Suprapubic skin (tissue), 4 donors: ENCODE data around the gene XXYLT1. TPM values are rescaled to one million over a fixed set of nuclear protein-coding genes. Genes with fewer than 3 reads are reported as not detected.

ENCODE experiments used
- DNase-seq, 2 donors: peaks; one replicate each; pipeline ENCODE4 v3.0.0-alpha.2; 2019; ENCODE audit warnings: low spot score in 2 of 2
- H3K27ac ChIP-seq: fragments of 200-600 bp; sonication (generic); one replicate; pipeline ENCODE4 v1.5.1; 2019
- H3K27me3 ChIP-seq: fragments of 200-600 bp; sonication (generic); one replicate; pipeline ENCODE4 v1.5.1; 2019
- H3K36me3 ChIP-seq: fragments of 200-600 bp; sonication (generic); one replicate; pipeline ENCODE4 v1.5.1; 2019
- H3K4me1 ChIP-seq: fragments of 200-600 bp; sonication (generic); one replicate; pipeline ENCODE4 v1.5.1; 2019
- H3K4me3 ChIP-seq: fragments of 200-600 bp; sonication (generic); one replicate; pipeline ENCODE4 v1.5.1; 2019; ENCODE audit warnings: mild to moderate bottlenecking
- H3K9me3 ChIP-seq: fragments of 200-600 bp; sonication (generic); one replicate; pipeline ENCODE4 v1.5.1; 2019
- EP300 ChIP-seq: sonication (generic); formaldehyde crosslinking; IDR thresholded peaks from one replicate; pipeline ENCODE4 v1.6.1; 2017; ENCODE audit warnings: antibody characterized with exemption
- POLR2A ChIP-seq, 2 donors: fragments of 450-650 bp; IDR thresholded peaks; one replicate each; pipeline ENCODE4 v1.6.1; 2017; ENCODE audit warnings: antibody characterized with exemption in 2 of 2, mild to moderate bottlenecking in 2 of 2, moderate library complexity in 2 of 2
- POLR2AphosphoS5 ChIP-seq, 3 donors: sonication (generic); formaldehyde crosslinking; IDR thresholded peaks; one replicate each; pipeline ENCODE4 v1.6.1; 2017; ENCODE audit warnings: antibody characterized with exemption in 3 of 3
- WGBS: methylation state at CpG from one replicate; pipeline ENCODE4 v1.1.5; 2018; 5-methylcytosine and 5-hydroxymethylcytosine counted together
- total RNA-seq, 4 donors: library from RNA; depleted of rRNA; stranded (reverse); fragments of >200 nt; gene quantifications; one replicate each; pipeline ENCODE4 v1.1.0, GENCODE V29; 2016
- TF ChIP-seq, protein P1 (sequence below), 2 donors: fragments of 200-600 bp in 1 of 2; fragments of 450-650 bp in 1 of 2; sonication (generic) in 1 of 2; IDR thresholded peaks; one replicate each; pipeline ENCODE4 v1.5.1; 2016 to 2019; ENCODE audit warnings: antibody characterized with exemption in 2 of 2, mild to moderate bottlenecking in 1 of 2, moderate library complexity in 1 of 2

XXYLT1 gene
- total RNA-seq, 4 donors from 2014 or later: 8.0 to 19.4 (median 13.2) TPM

DNA sequence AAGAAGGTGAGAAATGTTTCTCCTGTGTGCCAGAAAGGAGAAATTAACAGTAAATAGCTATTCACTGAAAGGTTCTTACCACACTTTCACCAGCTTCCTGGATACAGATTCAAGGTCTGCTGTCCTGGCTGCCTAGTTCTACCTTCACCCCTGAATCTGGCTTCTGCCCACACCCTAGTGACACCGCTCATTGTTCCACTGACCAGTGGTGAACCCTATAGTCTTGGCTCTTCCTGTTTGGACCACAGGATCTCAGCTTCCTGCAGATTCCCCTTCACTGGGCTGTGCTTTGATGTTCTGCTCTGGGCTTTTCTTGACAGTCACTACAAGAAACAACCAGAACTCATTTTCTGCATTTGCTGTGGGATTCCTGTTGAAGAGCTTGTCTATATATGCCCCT, 250.0 kb downstream of the XXYLT1 start:
- Histone ChIP-seq H3K27me3 (no peaks in the 10 kb centered on the region), H3K4me3 (no peak overlapping the region), H3K27ac (no peak overlapping the region), H3K9me3 (no peaks in the 10 kb centered on the region), H3K36me3 (no peaks in the 10 kb centered on the region), H3K4me1 (peaks cover 10% of the 10 kb centered on the region)
- DNase-seq: no peak
- 94% methylated on average over 1 of the region's 1 CpG for WGBS
- no peak for TF ChIP-seq EP300
- TF ChIP-seq, protein P1, sequence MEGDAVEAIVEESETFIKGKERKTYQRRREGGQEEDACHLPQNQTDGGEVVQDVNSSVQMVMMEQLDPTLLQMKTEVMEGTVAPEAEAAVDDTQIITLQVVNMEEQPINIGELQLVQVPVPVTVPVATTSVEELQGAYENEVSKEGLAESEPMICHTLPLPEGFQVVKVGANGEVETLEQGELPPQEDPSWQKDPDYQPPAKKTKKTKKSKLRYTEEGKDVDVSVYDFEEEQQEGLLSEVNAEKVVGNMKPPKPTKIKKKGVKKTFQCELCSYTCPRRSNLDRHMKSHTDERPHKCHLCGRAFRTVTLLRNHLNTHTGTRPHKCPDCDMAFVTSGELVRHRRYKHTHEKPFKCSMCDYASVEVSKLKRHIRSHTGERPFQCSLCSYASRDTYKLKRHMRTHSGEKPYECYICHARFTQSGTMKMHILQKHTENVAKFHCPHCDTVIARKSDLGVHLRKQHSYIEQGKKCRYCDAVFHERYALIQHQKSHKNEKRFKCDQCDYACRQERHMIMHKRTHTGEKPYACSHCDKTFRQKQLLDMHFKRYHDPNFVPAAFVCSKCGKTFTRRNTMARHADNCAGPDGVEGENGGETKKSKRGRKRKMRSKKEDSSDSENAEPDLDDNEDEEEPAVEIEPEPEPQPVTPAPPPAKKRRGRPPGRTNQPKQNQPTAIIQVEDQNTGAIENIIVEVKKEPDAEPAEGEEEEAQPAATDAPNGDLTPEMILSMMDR (IDR thresholded peaks at IDR 0.05): no peak
- TF ChIP-seq POLR2AphosphoS5 (IDR thresholded peaks at IDR 0.05): no peak
- no peak for TF ChIP-seq POLR2A (IDR thresholded peaks at IDR 0.05)

DNA sequence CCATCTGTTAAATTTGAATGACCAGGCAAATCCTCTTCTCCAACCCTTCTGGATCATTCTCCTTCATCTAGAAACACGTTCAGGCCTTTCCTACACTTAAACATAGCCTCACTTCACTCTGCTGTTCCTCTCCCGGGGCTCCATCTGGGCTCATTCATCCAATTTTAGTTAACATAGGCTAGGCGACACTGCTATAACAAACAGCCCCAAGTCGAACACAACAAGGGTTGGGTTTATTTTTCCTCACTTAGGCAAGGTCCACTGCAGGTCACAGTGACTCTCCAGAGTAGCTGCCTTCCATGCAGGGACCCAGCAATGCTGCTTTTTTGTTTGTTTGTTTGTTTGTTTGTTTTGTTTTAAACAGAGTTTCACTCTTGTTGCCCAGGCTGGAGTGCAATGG, 250.8 kb downstream of the XXYLT1 start:
- H3K27ac ChIP-seq: no peak overlapping the region
- H3K9me3 ChIP-seq: no peaks in the 10 kb centered on the region
- H3K4me3 ChIP-seq: no peak overlapping the region
- WGBS: 91% methylated on average over 4 of the region's 4 CpGs
- peaks cover 3% of the 10 kb centered on the region for H3K4me1 ChIP-seq
- H3K27me3 ChIP-seq: no peaks in the 10 kb centered on the region
- peak in 1 of 2 donors; percentile 8 for DNase-seq
- TF ChIP-seq POLR2A (IDR thresholded peaks at IDR 0.05) (no peak), EP300 (no peak), POLR2AphosphoS5 (IDR thresholded peaks at IDR 0.05) (no peak)
- TF ChIP-seq, protein P1 (IDR thresholded peaks at IDR 0.05): no peak
- no peaks in the 10 kb centered on the region for H3K36me3 ChIP-seq

DNA sequence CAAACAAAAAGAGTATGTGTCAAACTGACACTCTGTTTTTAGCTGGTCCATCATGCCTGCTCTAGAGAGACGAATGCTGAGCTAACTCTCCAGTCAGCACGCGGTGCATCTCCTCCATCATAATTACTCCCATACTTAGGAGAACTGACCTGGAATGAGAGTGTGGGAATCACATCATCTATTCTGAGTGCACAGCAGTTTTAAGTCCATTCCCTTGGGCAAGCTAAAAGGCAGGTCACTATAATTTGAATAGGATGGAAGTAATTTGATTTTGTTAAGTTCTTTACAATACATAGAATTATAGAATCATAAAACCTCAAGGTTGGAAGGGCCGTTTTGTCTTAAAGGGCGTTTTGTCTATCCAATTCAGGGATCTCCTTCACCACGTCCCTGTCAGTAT, 251.6 kb downstream of the XXYLT1 start:
- Histone ChIP-seq H3K4me3 (no peak overlapping the region), H3K27ac (no peak overlapping the region), H3K9me3 (no peaks in the 10 kb centered on the region), H3K36me3 (no peaks in the 10 kb centered on the region), H3K27me3 (no peaks in the 10 kb centered on the region), H3K4me1 (no peaks in the 10 kb centered on the region)
- no peak for DNase-seq
- 86% methylated on average over 6 of the region's 6 CpGs for WGBS
- TF ChIP-seq POLR2AphosphoS5 (IDR thresholded peaks at IDR 0.05) (no peak), POLR2A (IDR thresholded peaks at IDR 0.05) (no peak), EP300 (no peak)
- TF ChIP-seq, protein P1 (IDR thresholded peaks at IDR 0.05): no peak

Other genes with a start within 250 kb of the XXYLT1 start
- 10 to 100 TPM; 41.9 to 53.2 (median 48.0) TPM for gene ACAP2, start 171.9 kb upstream of the XXYLT1 start, total RNA-seq